Globus pallidus (tissue), 1 donor: ENCODE data around the gene GTF2A2.
"Not testable (repeated sequence)": the region's sequence is repeated elsewhere in the genome, so short reads cannot be mapped to it uniquely, and the experiment has no call there.

Source experiments
- DNase-seq: peaks from one replicate; pipeline ENCODE4 v3.0.0-alpha.2; 2015; ENCODE audit warnings: low spot score

The GTF2A2 gene

GRCh38 chr15:59674361-59674877 is 17.1 kb upstream of the GTF2A2 start:
- DNase-seq, result no peak

DNA sequence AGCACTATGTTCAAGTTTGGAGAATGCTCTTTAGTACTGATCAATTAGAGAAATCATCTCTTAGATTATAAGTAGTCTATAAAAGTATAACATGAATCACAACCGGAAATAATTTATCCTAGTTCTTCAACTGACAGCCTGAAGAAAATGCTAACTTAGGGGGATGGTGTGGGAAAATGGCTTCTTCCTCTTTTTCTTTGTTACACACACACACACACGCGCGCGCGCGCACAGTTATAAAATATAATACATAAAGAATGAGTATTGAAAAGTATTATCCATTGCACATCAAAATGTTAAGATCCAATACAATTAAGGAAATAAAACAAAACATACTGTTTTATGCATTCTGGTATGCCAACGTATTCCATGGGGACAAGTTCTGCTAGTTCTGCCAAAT is 11.2 kb upstream of the GTF2A2 start:
- no peak for DNase-seq

- DNase-seq, result no peak
These were observed 4.9 kb upstream of the GTF2A2 start for GRCh38 chr15:59662260-59662659.

GRCh38 chr15:59659366-59659765 is 2.1 kb upstream of the GTF2A2 start:
- DNase-seq, result no peak

GRCh38 chr15:59657635-59658125 is 365 bp upstream of the GTF2A2 start:
- no peak for DNase-seq

GRCh38 chr15:59654046-59654445 is 3.3 kb downstream of the GTF2A2 start:
- no peak for DNase-seq

DNA sequence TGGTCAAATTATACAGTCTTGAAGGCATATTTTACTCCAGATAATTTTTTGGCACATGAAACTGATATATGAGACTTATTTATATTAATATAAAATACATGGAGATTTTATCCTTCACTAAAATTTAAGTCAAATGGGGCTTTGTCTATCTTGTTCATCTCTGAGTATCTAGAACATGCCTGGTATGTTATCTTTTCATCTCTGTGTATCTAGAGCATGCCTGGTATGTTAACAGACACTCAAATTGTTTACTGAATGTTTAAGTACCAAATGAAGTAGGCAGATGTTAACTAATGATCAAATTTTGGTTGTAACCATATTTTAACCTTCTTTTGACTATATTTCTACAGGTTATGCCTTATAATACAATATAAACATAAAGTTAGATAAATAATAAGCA is 7.7 kb downstream of the GTF2A2 start:
- DNase-seq, result no peak

GRCh38 chr15:59647085-59647484 is 10.2 kb downstream of the GTF2A2 start:
- no peak for DNase-seq

GRCh38 chr15:59646277-59646676 is 11.0 kb downstream of the GTF2A2 start:
- no peak for DNase-seq

- not testable (repeated sequence) for DNase-seq
These were observed 11.5 kb downstream of the GTF2A2 start for GRCh38 chr15:59645812-59646211.

DNA sequence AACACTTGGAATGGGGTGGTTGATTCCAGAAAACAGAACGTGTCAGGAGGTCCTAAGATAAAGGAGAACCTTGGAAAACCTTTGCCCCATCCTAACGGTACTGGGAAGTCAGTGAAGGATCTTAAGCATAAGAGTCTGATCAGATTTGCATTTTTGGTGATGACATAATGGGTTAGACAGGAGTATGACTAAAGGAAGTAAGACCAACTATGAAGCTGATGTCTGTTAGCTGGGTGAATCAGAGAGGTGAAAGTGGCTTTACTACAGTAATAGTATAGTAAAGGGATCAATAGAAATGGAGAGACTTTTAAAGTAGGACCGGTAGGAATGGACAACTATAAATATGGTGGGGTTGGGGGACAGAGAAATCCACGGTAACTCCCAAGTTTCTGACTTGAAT is 12.6 kb downstream of the GTF2A2 start:
- DNase-seq, result no peak

DNA sequence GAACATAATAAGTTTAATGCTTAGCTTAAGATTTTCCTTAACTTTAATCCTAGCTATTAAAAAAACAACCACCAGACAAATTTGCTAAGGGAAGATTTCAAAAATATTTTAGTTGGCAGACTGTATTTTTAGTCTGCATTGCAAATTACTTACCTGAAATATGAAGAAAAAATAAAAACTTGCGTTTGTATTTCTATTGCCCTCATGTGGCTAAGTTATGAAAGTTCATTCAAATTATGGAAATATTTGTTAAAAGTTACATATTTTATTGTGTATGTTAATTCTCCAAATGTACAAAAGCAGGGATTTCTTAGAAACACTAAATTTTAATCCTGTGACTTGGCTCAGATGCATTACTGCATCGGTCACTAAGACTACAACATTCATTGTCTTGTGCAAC is 15.0 kb downstream of the GTF2A2 start:
- DNase-seq, result no peak

DNA sequence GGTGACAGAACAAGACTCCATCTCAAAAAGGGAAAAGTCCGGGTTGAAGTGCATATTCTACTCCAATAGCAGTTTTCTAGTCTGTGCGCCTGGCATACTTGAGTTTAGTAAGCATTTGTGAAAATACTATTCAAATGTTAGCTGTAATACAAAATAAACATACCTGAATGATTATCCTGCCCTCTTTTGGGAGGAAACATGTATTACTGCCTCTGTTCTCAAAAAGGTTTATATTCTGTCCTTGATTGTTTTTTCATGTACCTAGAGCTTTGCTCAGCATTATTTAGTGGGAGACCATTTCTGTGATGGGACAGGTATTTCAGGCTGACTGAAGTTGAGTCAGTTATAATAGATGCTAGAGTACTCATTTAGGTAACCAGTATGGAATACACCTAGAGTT is 19.8 kb downstream of the GTF2A2 start:
- not testable (repeated sequence) for DNase-seq

DNA sequence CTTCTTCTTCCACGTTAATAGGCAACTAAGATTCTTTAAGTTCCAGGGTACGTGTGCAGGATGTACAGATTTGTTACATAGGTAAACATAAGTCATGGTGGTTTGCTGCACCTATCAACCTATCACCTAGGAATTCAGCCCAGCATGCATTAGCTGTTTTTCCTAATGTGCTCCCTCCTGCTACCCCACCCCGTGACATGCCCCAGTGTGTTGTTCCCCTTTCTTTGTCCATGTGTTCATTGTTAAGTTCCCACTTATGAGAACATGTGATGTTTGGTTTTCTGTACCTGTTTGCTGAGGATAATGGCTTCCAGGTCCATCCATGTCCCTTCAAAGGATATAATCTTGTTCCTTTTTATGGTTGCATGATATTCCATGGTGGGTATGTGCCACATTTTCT is 21.1 kb downstream of the GTF2A2 start:
- no peak for DNase-seq

GRCh38 chr15:59632714-59633113 is 24.6 kb downstream of the GTF2A2 start:
- no peak for DNase-seq

- no peak for DNase-seq
These were observed 35.0 kb downstream of the GTF2A2 start for GRCh38 chr15:59622289-59622688.

- no peak for DNase-seq
These were observed 38.9 kb downstream of the GTF2A2 start for GRCh38 chr15:59618406-59618805.

GRCh38 chr15:59616379-59616778 is 40.9 kb downstream of the GTF2A2 start:
- DNase-seq, result no peak

- no peak for DNase-seq
These were observed 41.7 kb downstream of the GTF2A2 start for GRCh38 chr15:59615661-59616060.

- no peak for DNase-seq
These were observed 43.2 kb downstream of the GTF2A2 start for GRCh38 chr15:59614153-59614552.

GRCh38 chr15:59611276-59612260 is 45.7 kb downstream of the GTF2A2 start, which contains the start of gene GCNT3:
TSS of gene GCNT3 (plus strand) at chr15:59611783. CDS start at chr15:59618239, 6,456 bp downstream.
- DNase-seq, result no peak

DNA sequence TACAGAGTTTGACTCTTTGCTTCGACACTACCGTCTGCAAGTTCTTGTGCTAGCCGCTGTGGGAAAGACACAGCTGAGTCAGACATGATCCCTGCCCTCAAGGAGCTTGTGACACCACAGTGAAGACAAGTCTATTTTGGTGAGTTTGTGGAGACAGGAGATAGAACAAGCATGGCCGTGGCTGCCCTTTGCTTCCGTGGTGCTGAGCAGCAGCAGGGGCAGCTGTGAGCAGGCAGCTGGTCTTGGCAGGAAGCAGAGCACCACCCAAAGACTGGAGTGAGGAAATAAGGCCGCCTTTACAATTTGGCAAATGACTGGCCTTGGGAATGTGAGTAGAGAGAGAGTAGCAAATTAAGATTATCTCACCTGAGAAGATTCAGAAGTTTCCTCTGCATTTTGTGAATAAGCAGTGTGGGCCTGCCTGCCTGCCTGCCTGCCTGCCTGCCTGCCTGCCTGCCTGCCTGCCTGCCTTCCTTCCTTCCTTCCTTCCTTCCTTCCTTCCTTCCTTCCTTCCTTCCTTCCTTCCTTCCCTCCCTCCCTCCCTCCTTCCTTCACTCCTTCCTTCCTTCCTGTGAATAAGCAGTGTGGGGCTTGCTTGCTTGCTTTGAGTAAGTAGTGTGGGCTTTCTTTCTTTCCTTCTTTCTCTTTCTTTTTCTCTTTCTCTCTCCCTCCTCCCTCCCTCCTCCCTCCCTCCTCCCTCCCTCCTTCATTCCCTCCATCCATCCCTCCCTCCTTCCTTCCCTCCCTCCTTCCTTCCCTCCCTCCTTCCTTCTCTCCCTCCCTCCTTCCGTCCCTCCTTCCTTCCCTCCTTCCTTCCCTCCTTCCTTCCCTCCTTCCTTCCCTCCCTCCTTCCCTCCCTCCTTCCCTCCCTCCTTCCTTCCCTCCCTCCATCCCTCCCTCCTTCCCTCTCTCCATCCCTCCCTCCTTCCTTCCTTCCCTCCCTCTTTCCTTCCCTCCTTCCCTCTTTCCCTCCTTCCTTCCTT is 47.3 kb downstream of the GTF2A2 start:
- no peak for DNase-seq
